ENCODE measurements around the gene AKAP8. TPM values are rescaled to one million over a fixed set of nuclear protein-coding genes. Genes with fewer than 3 reads are reported as not detected.

The AKAP8 gene
- total RNA-seq, 1 donor from 2014 or later, result 17.0 TPM

DNA sequence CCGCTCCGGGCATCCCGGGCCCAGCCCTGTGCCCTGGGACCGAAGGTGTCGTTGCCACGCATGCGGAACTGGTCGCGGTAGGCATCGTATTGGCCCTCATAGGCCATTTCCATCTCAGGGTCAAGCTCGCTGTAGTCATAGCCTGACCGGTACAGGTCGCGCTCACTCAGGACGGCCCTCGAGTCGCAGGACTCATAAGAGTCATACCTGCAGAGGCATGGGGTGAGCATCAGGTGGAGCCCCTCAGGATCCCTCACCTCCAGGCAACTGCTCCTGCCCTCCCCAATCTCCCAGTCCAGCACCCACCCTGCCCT, 21.8 kb upstream of the AKAP8 start:
- no peaks in the 10 kb centered on the region for H3K9me3 ChIP-seq
- TF ChIP-seq, protein P1, sequence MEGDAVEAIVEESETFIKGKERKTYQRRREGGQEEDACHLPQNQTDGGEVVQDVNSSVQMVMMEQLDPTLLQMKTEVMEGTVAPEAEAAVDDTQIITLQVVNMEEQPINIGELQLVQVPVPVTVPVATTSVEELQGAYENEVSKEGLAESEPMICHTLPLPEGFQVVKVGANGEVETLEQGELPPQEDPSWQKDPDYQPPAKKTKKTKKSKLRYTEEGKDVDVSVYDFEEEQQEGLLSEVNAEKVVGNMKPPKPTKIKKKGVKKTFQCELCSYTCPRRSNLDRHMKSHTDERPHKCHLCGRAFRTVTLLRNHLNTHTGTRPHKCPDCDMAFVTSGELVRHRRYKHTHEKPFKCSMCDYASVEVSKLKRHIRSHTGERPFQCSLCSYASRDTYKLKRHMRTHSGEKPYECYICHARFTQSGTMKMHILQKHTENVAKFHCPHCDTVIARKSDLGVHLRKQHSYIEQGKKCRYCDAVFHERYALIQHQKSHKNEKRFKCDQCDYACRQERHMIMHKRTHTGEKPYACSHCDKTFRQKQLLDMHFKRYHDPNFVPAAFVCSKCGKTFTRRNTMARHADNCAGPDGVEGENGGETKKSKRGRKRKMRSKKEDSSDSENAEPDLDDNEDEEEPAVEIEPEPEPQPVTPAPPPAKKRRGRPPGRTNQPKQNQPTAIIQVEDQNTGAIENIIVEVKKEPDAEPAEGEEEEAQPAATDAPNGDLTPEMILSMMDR (IDR thresholded peaks at IDR 0.05), result no peak
- intact Hi-C loops (cut with DNase I), result no loop called here
- peaks cover 54 to 70% of the 10 kb centered on the region in 2 donors for H3K36me3 ChIP-seq
- H3K4me1 ChIP-seq, result peaks cover 3 to 26% of the 10 kb centered on the region in 2 donors
- DNase-seq (ENCODE audit: low spot score in 2 of 2), result no peak
- H3K27ac ChIP-seq, result no peak overlapping the region
- H3K27me3 ChIP-seq, result no peaks in the 10 kb centered on the region
- H3K4me3 ChIP-seq, result no peak overlapping the region

DNA sequence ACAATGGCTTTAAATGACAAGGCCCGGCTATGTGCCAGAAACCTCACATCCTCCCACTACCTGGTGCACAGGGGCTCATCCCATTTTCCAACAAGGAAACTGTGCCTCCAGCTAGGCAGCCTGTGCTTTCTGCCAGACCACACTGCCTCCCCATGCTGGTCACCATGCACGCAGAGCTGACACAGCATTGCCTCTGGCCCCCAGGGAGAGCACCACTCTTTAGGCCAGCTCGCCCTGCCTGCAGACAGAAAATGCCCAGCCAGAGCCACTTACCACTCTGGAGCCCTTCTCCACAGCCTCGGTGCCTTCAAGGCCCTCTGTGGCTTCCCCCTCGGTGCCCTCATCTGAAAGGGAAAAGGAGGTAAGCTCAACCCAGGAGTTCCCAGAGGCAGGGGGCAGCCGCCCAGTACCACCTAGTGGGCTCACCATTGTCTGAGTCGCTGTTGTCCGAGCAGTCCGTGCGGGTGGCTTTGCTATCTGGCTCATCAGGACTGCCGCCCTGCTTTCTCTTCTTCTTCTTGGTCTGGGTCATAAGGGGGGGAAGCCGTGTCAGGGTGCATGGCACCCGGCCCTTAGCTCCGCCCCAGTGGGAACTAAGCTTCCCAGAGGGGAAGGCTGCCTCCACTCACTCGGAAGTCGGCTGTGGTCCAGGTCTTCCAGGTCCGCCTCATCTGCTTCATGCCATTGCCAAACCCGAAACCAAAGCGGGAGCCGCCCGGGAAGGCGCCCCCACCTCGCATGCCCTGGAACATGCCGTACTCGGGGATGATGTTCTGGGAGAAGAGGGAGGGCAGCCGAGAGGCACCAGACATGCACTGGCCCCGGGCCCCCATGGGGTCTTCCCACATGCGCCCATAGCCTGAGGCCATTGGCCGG, 21.2 kb upstream of the AKAP8 start:
- TF ChIP-seq, protein P1 (IDR thresholded peaks at IDR 0.05), result no peak
- Histone ChIP-seq H3K4me1 (peaks cover 3 to 26% of the 10 kb centered on the region in 2 donors), H3K4me3 (no peak overlapping the region), H3K27ac (no peak overlapping the region), H3K9me3 (no peaks in the 10 kb centered on the region), H3K36me3 (peaks cover 59 to 75% of the 10 kb centered on the region in 2 donors), H3K27me3 (no peaks in the 10 kb centered on the region)
- DNase-seq (ENCODE audit: low spot score in 2 of 2), result no peak
- intact Hi-C loops (cut with DNase I), result no loop called here

DNA sequence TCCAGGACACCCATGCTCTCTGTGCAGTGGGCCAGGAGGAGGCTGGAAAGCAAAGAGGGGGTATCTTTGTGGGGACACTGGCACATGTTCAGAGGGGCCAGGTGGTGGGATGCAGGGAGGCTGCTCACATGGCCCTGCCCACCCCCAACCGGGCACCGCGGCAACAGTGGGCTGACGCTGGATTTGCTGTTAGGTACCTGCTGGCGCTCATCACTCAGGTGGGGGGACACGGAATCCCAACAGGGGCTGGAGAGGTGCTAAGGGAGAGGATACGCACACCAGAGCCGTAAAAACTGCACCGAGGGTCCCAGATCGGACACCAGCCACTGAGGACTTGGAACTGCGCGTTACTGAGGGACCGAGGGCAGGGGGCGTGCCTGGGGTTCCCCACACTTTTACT, 20.0 kb upstream of the AKAP8 start:
- peaks cover 66 to 75% of the 10 kb centered on the region in 2 donors for H3K36me3 ChIP-seq
- no peak for DNase-seq (ENCODE audit: low spot score in 2 of 2)
- intact Hi-C loops (cut with DNase I), result no loop called here
- no peaks in the 10 kb centered on the region for H3K9me3 ChIP-seq
- no peak overlapping the region for H3K27ac ChIP-seq
- no peaks in the 10 kb centered on the region for H3K27me3 ChIP-seq
- no peak overlapping the region for H3K4me3 ChIP-seq
- TF ChIP-seq, protein P1 (IDR thresholded peaks at IDR 0.05), result no peak
- peaks cover 3 to 21% of the 10 kb centered on the region in 2 donors for H3K4me1 ChIP-seq

DNA sequence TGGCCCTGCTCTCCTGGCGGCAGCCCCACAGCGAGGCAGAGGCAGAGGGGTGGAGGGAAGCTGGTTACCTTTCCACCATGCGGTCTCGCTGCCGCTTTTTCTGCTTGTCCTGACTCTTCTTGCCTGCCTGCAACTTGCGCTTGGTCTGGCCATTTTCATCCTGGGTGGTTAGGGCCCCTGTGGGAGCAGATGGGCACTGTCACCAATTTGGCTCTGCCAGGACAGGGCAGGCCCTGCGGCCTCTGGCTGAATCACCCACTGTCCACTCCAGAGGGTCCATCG, 19.6 kb upstream of the AKAP8 start:
- TF ChIP-seq, protein P1 (IDR thresholded peaks at IDR 0.05), result no peak
- H3K36me3 ChIP-seq, result peaks cover 66 to 75% of the 10 kb centered on the region in 2 donors

DNA sequence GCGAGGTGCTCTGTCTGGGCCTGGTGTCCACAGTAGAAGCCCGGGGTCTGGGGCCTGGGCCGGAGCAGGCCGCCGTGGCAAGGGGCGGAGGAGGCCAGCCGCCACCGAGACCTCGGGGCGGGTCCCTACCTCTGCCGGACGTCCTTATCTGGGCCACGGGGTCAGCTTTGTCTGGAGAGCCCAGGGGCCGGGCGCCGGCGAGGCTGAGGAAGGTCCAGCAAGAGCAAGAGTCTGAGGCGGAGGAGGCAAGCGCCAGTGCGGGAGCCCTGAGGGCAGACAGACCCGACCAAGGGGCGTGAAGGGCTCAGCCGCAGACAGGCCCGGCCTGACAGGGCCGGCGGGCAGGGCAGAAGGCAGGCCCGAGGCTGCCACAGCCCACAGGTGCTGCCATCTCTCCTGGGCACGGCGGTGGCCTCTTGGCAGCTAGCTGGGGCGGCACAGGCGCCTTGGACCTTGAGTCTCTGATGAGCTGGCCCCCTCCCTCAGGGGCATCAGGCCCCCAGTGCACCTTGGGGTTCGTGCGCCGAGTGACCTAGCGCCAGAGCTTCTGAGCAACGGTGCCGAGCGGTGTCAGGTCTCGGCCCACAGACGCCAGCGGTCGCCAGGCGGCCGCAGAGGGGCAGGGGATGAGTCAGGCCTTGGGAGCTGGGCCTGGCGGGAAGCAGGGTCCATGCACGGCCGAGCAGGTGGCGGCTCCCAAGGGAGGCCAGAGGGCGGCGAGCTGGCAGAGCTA, 19.1 kb upstream of the AKAP8 start:
- DNase-seq (ENCODE audit: low spot score in 2 of 2), result no peak
- Histone ChIP-seq H3K4me1 (peaks cover 3 to 15% of the 10 kb centered on the region in 2 donors), H3K9me3 (no peaks in the 10 kb centered on the region), H3K27ac (no peak overlapping the region), H3K27me3 (no peaks in the 10 kb centered on the region), H3K4me3 (no peak overlapping the region), H3K36me3 (peaks cover 66 to 78% of the 10 kb centered on the region in 2 donors)
- TF ChIP-seq, protein P1 (IDR thresholded peaks at IDR 0.05), result no peak
- intact Hi-C loops (cut with DNase I), result no loop called here

More for the DNA sequence above, 19.6 kb upstream of the AKAP8 start:
- no peak overlapping the region for H3K27ac ChIP-seq
- intact Hi-C loops (cut with DNase I), result no loop called here
- H3K9me3 ChIP-seq, result no peaks in the 10 kb centered on the region
- H3K27me3 ChIP-seq, result no peaks in the 10 kb centered on the region
- no peak for DNase-seq (ENCODE audit: low spot score in 2 of 2)
- peaks cover 3 to 19% of the 10 kb centered on the region in 2 donors for H3K4me1 ChIP-seq
- H3K4me3 ChIP-seq, result no peak overlapping the region

Measured in ascending aorta (tissue), 2 donors.